DMS153 (cell line): Measurements from ENCODE around the gene GORASP2.
"Not testable (repeated sequence)": the region's sequence is repeated elsewhere in the genome, so short reads cannot be mapped to it uniquely, and the experiment has no call there.

Source experiments
- DNase-seq: peaks from one replicate; lab custom pipeline; 2025; lab: John Stamatoyannopoulos, UW

Gene GORASP2

DNA sequence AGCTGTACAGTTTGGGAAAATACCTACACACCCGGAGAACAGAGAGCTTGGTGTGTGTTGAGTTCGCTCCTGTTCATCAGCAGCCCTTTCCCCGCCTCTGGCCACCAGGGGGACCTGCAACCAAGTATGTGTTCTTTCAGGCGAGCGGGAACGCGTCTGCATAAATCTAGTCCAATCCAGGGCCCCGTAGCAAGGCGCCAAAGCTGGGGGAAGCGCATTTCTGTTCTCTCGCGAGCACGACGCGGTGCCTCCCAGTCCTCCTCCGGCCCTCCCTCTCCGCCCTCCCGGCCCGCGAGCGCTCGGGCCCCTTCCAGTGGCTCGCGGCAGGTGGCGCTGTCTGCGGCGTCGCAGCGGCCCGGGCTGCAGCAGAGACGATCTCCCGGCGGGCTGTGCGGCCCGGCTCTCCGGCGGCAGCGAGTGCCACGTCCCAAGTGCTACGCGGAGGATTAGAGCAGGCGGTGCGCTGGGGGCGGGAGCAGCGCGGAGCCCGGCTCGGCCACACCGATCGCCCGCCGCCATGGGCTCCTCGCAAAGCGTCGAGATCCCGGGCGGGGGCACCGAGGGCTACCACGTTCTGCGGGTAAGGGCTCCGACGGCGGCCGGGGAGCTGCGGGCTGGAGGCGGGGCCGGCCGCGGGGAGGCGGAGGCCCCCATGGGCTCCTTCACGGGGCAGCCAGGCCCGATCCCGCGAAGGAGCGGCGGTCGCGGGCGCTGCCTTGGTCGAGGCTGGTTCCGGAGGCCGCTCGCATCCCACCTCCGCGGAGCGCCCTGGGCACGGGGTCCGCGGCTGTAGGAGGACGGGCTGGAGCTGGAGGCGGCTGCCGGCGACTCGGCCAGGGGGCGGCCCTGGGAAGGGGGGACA, at the start of gene GORASP2:
Gene GORASP2 (plus strand): TSS at position 430 of the 862 bp plus-strand sequence. CDS start 88 bp downstream, at position 518.
- DNase-seq: peak; percentile 99

DNA sequence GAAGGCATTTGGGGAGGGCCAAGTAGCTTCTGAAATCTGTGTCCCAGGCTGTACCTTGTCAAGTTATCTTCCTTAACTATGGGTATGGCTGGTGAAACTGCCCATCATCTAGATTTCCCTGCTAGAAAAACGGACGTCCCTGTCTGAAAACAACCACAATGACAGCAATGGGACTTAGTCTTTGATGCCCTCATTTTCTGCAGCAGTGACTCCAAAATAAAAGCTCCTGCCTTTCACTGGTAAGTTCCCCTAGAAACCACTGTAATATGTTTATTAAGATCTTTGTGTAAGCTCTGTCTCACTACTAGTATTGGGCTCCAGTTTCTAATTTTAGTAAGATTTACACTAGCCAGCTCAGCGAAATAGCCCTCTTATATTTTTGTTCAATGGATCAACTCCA, 47.2 kb upstream of the GORASP2 start:
- no peak for DNase-seq

DNA sequence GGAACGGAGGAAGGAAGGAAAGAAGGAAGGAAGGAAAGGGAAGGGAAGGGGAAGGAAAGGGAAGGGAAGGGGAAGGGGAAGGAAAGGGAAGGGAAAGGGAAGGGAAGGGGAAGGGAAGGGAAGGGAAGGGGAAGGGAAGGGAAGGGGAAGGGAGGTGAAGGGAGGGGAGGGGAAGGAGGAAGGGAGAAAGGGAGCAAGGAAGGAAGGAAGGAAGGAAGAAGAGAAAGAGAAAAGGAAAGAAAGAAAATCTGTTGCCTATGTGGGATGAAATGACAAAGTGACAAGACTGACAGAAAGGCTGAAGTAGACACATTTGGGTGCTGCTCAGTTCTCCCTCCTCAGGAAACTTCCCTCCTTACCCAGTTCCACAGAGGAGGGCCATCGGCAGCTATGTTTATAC, 46.3 kb upstream of the GORASP2 start:
- no peak for DNase-seq

- DNase-seq: no peak
Measured at GRCh38 chr2:170883683-170884082, 45.4 kb upstream of the GORASP2 start.

DNA sequence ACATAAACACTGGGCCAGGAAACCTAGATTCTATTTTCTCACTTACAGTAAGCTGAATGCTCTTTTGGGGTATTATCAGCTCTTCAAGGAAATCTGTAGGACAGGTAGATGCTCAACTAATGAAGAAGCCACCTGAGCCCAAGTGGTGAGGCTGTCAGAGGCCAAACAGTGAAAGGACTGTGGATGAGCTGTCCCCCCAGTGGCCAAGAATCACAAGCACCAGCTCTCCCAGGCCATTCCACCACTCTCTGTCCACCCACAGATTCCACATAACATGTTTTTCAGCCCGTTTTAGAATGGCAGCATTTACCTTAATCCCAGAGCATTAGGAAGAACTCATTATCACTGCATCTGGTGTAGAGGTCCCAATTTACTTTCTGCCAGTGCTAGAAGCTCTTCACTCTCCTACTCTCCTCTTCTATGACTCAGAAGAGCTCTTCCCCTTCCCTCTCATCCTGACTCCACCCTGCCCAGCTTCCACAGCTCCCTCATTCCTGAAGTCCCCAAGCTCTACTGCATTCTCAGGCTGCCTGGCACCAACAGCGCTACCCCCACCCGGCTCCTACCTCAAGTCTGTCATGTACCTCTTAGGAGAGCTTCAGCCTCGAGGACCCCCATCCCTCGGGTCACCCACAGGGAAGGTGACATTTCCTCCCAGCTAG, 43.8 kb upstream of the GORASP2 start:
- no peak for DNase-seq

- DNase-seq: no peak
Measured at GRCh38 chr2:170886386-170886785, 42.7 kb upstream of the GORASP2 start.

DNA sequence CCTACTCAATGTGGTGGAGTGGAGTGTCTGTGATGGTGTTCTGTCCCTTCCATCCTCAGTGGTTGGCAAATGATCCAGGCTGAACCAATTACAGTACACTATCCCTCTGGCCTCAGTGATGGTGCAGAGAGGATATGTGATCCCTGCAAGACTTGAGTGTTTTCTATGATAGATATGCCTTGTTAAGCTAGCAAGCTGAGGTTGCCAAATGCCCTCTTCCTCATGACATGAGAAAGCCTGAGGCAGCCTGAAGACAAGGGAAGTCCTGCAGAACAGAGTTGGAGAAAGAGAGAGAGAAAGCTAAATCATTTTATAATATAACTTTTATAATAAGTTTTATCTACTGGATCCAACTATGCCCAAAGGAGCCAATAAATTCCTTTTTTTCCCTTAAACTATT, 41.6 kb upstream of the GORASP2 start:
- no peak for DNase-seq

GRCh38 chr2:170887896-170888295, 41.2 kb upstream of the GORASP2 start:
- DNase-seq: no peak

GRCh38 chr2:170891893-170892292, 37.2 kb upstream of the GORASP2 start:
- DNase-seq: no peak

- no peak for DNase-seq
Measured at GRCh38 chr2:170892391-170892951, 36.6 kb upstream of the GORASP2 start.

DNA sequence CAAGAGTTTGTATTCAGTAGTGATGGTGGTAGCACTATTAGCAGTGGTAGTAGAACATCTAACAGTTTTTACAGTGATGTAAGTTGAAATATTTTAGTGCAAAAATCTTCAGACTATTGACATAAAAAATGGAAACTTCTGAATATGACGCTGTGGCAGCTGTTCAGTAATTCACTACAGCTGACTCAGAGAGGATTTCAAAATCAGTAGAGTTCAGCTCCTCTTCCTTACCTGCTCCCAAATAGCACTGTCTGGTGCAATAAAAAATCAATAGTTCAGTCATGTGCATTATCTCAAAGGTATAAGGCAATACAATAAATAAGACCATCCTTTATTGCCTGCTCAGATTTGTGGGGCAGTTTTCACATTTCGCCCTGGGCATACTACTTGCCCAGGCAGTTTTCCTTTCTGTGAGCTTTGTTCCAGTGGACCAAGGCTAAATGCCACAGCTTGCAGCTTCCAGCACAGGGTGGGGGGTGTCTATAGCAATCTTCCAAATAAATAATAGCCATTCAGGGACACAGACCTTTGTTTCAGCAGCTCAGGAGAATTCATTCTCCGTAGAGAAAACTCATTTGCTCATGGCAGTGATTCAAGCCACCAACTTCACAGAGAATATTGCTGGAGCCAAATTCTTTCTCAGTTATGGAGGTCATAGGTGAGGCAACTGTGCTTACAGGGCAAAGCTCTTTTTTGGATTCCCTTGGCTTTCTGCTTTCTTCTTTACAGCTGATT, 33.9 kb upstream of the GORASP2 start:
- DNase-seq: no peak

DNA sequence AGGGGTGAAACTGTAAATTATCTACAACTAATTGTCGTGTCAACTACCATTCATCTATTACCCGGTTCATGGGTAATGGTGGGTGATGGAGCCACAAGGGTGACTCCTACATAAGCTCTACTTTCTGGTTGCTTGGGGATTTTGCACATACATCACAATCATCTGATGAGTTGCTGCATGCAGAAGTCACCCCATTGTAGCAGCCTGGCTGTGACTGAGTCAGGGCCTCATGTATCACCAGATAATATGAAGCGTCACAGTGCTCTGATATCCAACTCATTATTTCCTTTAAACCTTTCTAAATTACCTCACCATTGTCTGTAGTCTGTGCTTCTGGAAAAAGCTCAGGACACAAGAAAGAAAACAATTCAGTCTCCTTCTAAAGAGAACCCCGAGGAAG, 32.4 kb upstream of the GORASP2 start:
- no peak for DNase-seq

GRCh38 chr2:170897108-170897507, 31.9 kb upstream of the GORASP2 start:
- no peak for DNase-seq

GRCh38 chr2:170905864-170906263, 23.2 kb upstream of the GORASP2 start:
- DNase-seq: no peak

- DNase-seq: no peak
Measured at GRCh38 chr2:170911314-170911889, 17.7 kb upstream of the GORASP2 start.

DNA sequence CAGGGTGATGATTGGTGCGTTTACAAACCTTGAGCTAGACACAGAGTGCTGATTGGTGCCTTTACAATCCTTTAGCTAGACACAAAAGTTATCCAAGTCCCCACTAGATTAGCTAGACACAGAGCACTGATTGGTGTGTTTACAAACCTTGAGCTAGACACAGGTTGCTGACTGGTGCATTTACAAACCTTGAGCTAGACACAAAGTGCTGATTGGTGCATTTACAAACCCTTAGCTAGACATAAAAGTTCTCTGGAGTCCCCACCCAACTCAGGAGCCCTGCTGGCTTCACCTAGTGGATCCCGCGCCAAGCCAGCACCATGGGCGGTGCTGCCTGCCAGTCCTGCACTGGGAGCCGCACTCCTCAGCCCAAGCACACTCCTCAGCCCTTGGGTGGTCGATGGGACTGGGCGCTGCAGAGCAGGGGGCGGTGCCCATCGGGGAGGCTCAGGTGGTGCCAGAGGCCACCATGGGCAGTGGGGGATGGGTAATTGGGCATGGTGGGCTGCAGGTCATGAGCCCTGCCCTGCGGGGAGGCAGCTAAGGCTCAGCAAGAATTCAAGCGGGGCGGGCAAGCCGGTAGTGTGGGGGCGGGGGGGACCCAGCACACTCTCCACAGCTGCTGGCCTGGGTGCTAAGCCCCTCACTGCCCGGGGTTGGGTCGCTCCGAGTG, 13.9 kb upstream of the GORASP2 start:
- DNase-seq: not testable (repeated sequence)

- DNase-seq: no peak
Measured at GRCh38 chr2:170917219-170917913, 11.7 kb upstream of the GORASP2 start.

DNA sequence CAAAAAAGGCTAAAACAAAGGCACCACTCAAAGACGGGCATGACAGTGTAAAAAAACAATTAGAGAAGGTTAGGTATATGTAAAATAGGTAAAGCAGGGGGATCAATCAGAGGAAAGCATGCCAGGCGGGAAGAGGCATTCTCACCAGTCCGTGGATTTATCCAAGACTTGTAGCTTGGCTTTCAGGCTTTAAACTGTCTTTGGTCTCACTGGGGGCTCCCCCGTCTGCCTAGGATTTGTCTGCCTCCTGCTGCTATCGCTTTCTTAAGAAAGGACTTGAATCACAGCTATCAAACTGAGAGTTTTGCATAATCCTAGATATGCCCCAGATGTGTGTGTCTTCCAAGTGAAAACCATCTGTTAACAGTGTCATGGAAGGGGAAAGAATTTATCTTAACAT, 11.1 kb upstream of the GORASP2 start:
- no peak for DNase-seq

DNA sequence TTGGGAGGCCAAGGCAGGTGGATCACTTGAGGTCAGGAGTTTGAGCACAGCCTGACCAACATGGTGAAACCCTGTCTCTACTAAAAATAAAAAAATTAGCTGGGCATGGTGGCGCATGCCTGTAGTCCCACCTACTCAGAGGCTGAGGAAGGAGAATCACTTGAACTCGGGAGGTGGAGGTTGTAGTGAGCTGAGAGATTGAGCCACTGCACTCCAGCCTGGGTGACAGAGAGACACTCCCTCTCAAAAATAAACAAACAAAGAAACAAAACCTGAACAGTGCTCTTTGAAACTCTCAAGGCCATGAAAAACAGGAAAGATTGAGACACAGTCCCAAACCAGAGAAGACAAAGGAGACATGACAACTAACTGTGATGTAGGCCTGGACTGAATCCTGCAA, 7.2 kb upstream of the GORASP2 start:
- DNase-seq: not testable (repeated sequence)

GRCh38 chr2:170922634-170923494, 6.2 kb upstream of the GORASP2 start:
- no peak for DNase-seq
